Measurements from ENCODE around the gene PADI2.

DNA sequence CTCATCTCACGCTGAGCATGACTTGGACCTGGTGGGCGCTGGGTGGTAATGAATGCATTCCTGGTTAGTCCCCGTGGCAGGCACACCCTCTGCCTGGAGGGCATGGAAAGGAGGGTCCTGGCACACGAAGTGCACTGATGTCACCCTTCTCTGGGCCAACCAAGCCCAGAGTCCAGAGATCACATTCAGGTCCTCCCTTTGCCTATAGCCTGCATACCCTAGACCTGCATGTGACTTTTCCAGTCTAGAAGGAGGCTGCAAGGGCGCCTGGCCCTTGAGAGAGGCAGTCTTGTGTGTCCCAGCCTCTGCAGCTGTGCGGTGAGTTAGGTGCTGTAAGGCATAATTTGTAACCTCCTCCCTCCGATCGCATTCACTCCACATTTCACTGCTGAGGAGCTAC, 22.1 kb downstream of the PADI2 start:
- TF ChIP-seq CTCF (IDR thresholded peaks at IDR 0.05; ENCODE audit: low read depth, low read length, missing input control) (no peak), ZBTB33 (IDR thresholded peaks at IDR 0.05) (no peak), RAD21 (IDR thresholded peaks at IDR 0.05) (no peak), EGR1 (IDR thresholded peaks at IDR 0.05; ENCODE audit: low read depth in 2 of 2) (no peak), FOXA1 (IDR thresholded peaks at IDR 0.05) (no peak), TAF1 (conservative IDR thresholded peaks at IDR 0.05) (no peak)
- TF ChIP-seq, protein P1, sequence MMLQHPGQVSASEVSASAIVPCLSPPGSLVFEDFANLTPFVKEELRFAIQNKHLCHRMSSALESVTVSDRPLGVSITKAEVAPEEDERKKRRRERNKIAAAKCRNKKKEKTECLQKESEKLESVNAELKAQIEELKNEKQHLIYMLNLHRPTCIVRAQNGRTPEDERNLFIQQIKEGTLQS (IDR thresholded peaks at IDR 0.05) = no peak
- TF ChIP-seq, protein P2, sequence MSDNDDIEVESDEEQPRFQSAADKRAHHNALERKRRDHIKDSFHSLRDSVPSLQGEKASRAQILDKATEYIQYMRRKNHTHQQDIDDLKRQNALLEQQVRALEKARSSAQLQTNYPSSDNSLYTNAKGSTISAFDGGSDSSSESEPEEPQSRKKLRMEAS (IDR thresholded peaks at IDR 0.05) = no peak
- TF ChIP-seq, protein P3, sequence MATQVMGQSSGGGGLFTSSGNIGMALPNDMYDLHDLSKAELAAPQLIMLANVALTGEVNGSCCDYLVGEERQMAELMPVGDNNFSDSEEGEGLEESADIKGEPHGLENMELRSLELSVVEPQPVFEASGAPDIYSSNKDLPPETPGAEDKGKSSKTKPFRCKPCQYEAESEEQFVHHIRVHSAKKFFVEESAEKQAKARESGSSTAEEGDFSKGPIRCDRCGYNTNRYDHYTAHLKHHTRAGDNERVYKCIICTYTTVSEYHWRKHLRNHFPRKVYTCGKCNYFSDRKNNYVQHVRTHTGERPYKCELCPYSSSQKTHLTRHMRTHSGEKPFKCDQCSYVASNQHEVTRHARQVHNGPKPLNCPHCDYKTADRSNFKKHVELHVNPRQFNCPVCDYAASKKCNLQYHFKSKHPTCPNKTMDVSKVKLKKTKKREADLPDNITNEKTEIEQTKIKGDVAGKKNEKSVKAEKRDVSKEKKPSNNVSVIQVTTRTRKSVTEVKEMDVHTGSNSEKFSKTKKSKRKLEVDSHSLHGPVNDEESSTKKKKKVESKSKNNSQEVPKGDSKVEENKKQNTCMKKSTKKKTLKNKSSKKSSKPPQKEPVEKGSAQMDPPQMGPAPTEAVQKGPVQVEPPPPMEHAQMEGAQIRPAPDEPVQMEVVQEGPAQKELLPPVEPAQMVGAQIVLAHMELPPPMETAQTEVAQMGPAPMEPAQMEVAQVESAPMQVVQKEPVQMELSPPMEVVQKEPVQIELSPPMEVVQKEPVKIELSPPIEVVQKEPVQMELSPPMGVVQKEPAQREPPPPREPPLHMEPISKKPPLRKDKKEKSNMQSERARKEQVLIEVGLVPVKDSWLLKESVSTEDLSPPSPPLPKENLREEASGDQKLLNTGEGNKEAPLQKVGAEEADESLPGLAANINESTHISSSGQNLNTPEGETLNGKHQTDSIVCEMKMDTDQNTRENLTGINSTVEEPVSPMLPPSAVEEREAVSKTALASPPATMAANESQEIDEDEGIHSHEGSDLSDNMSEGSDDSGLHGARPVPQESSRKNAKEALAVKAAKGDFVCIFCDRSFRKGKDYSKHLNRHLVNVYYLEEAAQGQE (IDR thresholded peaks at IDR 0.05) = no peak

All from liver (tissue), 3 donors.